Skeletal muscle satellite cell (primary cell): ENCODE measurements around the gene INAFM2.

ENCODE experiments used
- H3K27me3 ChIP-seq: 2 replicates; pipeline ENCODE4 v1.7.0; 2013; ENCODE audit warnings: low read length; ENCODE audit not compliant: control insufficient read depth, insufficient read depth
- H3K36me3 ChIP-seq: 2 replicates; pipeline ENCODE4 v1.7.0; 2013; ENCODE audit warnings: mild to moderate bottlenecking, control low read depth, low read length; ENCODE audit not compliant: insufficient read depth
- H3K4me1 ChIP-seq: 2 replicates; pipeline ENCODE4 v1.7.0; 2013; ENCODE audit warnings: low read length; ENCODE audit not compliant: control insufficient read depth, insufficient read depth
- H3K4me2 ChIP-seq: 2 replicates; pipeline ENCODE4 v1.7.0; 2013; ENCODE audit warnings: mild to moderate bottlenecking, low read length
- H3K4me3 ChIP-seq: 2 replicates; pipeline ENCODE4 v1.7.0; 2013; ENCODE audit warnings: low read length
- H3K9ac ChIP-seq: 2 replicates; pipeline ENCODE4 v1.7.0; 2013; ENCODE audit warnings: mild to moderate bottlenecking, low read depth, low read length, moderate library complexity
- H3K9me3 ChIP-seq: replicated peaks from 2 replicates; pipeline ENCODE4 v1.7.0; 2013; ENCODE audit warnings: mild to moderate bottlenecking, control low read depth, low read length

Gene INAFM2

DNA sequence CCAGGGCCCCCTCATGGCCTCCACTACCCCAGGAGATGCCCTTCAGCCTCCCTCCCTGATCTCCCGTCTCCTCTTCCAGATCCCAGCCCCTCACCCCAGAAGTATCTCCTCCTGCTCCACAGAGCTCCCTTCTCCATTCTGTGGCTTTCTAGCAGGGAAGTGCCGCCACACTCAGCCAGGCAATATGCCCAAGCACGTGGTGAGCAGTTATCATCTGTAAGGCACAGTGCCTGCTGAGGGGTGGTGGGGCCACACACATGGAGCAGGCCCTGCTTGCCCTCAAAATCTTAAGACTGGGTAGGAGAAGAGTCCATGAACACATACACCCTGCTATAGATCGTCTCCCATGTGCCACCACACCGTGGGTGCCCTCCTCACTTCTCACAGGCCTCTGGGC is 25.0 kb downstream of the INAFM2 start:
- Histone ChIP-seq H3K4me2 (no peak overlapping the region), H3K27me3 (peaks cover 22% of the 10 kb centered on the region), H3K9ac (no peak overlapping the region), H3K36me3 (no peaks in the 10 kb centered on the region), H3K9me3 (no peaks in the 10 kb centered on the region), H3K4me3 (no peak overlapping the region), H3K4me1 (peaks cover 10% of the 10 kb centered on the region)

DNA sequence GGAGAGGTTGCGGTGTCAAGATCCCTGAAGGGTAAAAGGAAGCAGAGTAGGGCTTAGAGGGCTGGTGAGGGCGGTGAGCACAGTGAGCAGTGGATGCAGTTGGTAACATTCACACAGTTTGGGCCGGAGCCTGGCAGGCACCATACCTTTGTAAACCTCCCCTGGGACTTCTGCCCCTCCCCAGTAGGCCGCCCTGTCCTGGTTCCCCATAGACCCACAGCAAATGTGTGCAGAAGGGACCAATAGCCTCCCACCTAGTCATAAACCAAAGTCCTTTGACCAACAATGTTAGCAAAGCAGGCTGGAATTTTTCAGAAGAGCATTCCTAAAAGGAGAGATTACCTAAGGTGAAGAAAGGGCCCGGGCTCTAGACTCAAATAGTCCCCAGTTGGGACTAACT is 25.7 kb downstream of the INAFM2 start:
- no peak overlapping the region for H3K4me2 ChIP-seq
- H3K9me3 ChIP-seq, result no peaks in the 10 kb centered on the region
- H3K4me1 ChIP-seq, result peaks cover 3% of the 10 kb centered on the region
- H3K27me3 ChIP-seq, result peaks cover 29% of the 10 kb centered on the region
- H3K4me3 ChIP-seq, result no peak overlapping the region
- H3K9ac ChIP-seq, result no peak overlapping the region
- no peaks in the 10 kb centered on the region for H3K36me3 ChIP-seq

DNA sequence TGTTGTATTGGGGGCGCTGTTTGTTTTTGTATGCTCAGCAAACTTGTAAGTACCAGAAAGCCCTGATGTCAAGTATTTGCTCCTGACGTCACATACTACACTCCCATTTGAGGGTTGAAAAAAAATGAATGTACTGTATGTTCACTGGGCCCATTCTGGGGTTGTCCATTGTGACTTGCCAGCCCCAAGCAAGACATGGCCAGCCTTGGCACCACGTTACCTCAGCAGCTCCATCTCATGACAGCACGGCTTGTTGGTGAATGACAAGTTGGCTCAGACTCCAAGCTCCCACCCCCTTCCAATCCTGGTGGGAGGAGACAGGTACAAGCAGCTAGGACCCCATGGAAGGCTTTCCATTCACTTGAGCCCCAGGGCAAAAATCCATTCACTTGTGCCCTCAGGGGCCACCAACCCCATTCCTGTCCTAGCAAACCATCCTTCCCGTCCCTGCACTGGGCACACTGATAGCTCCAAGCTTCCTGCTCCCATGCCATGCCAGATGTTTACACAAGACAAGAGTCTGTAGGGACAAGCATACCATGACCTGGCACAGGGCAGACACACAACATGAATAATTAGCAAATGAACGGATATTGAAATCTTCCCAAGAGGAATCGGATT is 28.9 kb downstream of the INAFM2 start:
- Histone ChIP-seq H3K27me3 (peaks cover 29% of the 10 kb centered on the region), H3K4me3 (no peak overlapping the region), H3K36me3 (no peaks in the 10 kb centered on the region), H3K9ac (no peak overlapping the region), H3K4me2 (no peak overlapping the region), H3K9me3 (no peaks in the 10 kb centered on the region), H3K4me1 (peaks cover 4% of the 10 kb centered on the region)

DNA sequence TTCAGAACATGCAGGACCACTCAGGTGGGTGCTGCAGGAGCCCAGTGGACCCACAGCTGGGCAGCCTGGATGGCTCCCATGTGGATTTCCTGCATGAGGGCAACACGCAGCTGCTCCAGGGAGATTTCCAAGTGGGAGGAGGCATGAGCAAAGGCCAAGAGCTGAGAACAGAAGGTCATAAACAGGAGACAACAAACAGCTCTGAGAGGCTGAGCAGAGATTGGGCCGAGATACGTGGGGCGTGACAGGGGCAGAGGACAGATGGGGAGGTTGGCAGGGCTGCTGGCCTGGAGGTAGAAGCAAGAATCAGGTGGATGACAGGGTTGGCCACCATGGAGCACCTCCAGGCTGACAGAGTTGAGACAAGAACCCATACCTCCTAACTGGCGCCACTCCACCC is 30.2 kb downstream of the INAFM2 start:
- H3K4me1 ChIP-seq, result peaks cover 8% of the 10 kb centered on the region
- H3K36me3 ChIP-seq, result no peaks in the 10 kb centered on the region
- H3K9ac ChIP-seq, result no peak overlapping the region
- H3K27me3 ChIP-seq, result peaks cover 30% of the 10 kb centered on the region
- H3K9me3 ChIP-seq, result no peaks in the 10 kb centered on the region
- no peak overlapping the region for H3K4me3 ChIP-seq
- H3K4me2 ChIP-seq, result no peak overlapping the region

DNA sequence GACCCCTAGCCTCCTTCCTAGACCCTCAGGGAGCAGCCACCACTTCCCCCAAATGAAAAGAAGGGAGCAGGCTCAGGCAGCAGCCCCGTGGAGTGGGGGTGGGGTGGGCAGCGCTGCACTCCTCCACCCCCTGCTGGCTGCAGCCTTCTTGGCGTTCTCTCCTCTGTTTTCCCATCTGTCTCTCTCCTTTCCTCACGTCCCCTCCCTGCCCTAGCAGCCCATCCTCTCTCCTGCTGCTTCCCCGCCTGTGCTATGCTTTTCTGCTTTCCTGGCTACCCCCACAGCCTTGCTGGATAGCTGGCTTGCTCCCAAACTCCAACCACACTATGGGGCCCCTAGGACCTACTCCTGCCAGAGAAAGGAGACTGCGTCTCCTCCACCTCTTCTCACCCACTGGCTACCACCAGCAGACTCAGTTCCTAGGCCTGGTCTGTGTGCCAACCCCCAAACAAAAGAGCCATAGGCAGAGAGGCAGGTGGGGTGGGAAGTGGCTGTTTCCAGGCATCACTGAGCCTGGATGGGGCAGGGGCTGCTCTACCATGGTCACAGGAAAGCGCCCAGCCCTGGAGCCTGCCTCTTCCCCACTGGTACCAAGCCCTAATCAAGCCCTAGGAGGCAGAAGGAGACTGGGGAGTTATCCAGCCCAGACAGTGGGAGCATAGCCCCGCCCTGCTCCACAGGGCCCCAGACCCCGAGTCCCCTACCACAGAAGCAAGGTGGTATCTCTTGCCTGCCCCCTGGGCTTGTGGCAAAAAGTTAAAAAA is 31.1 kb downstream of the INAFM2 start:
- Histone ChIP-seq H3K9me3 (no peaks in the 10 kb centered on the region), H3K36me3 (no peaks in the 10 kb centered on the region), H3K9ac (no peak overlapping the region), H3K4me1 (peaks cover 12% of the 10 kb centered on the region), H3K4me2 (no peak overlapping the region), H3K27me3 (peaks cover 39% of the 10 kb centered on the region), H3K4me3 (no peak overlapping the region)

DNA sequence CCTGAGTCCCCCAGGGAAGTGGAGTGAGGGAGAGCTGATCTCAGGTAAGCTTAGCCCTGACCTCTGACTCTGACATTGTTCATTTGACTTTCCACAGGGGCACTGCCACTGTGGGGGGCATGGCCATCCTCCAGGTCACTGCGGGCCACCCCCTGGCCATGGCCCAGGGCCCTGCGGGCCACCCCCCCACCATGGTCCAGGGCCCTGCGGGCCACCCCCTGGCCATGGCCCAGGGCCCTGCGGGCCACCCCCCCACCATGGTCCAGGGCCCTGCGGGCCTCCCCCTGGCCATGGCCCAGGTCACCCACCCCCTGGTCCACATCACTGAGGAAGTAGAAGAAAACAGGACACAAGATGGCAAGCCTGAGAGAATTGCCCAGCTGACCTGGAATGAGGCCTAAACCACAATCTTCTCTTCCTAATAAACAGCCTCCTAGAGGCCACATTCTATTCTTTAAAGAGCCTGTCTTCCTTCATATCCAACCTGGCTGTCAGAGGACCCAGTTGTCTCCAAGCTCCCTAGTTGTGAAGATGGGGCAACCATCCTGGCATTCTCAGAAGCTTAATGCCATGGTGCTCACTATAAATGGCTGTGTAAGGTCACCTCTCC is 32.6 kb downstream of the INAFM2 start:
- Histone ChIP-seq H3K9ac (no peak overlapping the region), H3K9me3 (no peaks in the 10 kb centered on the region), H3K4me3 (no peak overlapping the region), H3K27me3 (peaks cover 47% of the 10 kb centered on the region), H3K36me3 (no peaks in the 10 kb centered on the region), H3K4me2 (no peak overlapping the region), H3K4me1 (peaks cover 12% of the 10 kb centered on the region)

DNA sequence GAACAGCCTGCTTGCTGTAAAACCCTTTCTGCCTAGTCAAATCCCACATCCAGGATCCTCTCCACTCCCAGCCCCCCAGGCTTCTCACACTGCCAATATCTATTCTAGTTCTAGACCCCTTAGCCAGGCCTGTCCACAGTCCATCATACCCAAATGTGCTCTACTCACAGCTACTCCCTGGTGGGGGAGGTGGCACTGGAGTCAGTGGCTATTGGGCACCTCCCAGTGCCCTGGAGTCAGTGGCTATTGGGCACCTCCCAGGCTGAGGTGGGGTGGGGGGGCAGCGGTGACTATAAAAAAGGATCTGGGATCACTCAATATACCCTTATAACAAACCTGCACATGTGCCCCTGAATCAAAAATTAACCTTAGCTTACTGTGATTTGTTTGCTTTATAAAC is 33.8 kb downstream of the INAFM2 start:
- H3K9me3 ChIP-seq, result no peaks in the 10 kb centered on the region
- H3K27me3 ChIP-seq, result peaks cover 55% of the 10 kb centered on the region
- H3K4me3 ChIP-seq, result no peak overlapping the region
- H3K4me1 ChIP-seq, result peaks cover 12% of the 10 kb centered on the region
- no peak overlapping the region for H3K9ac ChIP-seq
- peak overlapping the region; percentile 84 for H3K4me2 ChIP-seq
- H3K36me3 ChIP-seq, result no peaks in the 10 kb centered on the region

DNA sequence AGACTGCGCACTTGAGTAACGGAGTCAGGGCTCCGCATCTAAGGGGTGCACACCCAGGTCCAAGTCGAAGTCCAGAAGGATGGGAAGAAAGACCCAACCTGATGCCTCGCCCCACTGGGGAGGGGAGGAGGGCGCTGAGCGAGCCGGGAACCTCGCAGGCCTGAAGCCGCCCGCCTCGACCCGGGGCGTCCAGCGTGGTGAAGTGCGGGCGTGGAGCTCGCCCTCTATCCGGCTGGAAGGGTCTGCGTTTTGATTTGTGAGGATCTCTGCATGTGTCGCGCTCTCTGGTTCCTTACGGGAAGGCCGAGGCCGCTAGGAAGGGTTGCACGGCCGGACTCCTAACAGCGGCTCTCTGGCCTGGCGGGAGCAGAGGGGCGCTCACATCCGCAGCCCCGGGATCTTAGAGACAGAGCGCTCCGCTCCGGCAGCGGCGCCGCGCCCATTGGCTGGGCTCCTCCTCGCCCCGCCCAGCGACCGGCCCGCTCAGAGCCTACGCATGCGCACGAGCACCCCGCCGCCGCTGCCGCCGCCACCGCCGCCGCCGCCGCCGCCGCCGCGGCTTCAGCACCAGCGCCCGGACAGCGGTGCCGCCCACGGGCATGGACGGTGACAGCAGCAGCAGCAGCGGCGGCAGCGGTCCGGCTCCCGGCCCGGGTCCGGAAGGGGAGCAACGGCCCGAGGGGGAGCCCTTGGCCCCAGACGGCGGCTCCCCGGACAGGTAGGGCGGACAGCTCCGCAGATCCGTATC is 34.4 kb downstream of the INAFM2 start, which contains the start of gene DISP2:
Gene DISP2, plus strand, starts transcription at position 497 of the 748 bp plus-strand sequence. Its CDS starts 103 bp downstream, at position 600.
- peak within 1 kb of the TSS; percentile 68 for H3K4me3 ChIP-seq
- H3K27me3 ChIP-seq, result peaks cover 50% of the 10 kb centered on the region
- no peak within 1 kb of the TSS for H3K9ac ChIP-seq
- H3K9me3 ChIP-seq, result no peaks in the 10 kb centered on the region
- H3K4me2 ChIP-seq, result peak within 1 kb of the TSS; percentile 92
- peaks cover 12% of the 10 kb centered on the region for H3K4me1 ChIP-seq
- H3K36me3 ChIP-seq, result no peaks in the 10 kb centered on the region

DNA sequence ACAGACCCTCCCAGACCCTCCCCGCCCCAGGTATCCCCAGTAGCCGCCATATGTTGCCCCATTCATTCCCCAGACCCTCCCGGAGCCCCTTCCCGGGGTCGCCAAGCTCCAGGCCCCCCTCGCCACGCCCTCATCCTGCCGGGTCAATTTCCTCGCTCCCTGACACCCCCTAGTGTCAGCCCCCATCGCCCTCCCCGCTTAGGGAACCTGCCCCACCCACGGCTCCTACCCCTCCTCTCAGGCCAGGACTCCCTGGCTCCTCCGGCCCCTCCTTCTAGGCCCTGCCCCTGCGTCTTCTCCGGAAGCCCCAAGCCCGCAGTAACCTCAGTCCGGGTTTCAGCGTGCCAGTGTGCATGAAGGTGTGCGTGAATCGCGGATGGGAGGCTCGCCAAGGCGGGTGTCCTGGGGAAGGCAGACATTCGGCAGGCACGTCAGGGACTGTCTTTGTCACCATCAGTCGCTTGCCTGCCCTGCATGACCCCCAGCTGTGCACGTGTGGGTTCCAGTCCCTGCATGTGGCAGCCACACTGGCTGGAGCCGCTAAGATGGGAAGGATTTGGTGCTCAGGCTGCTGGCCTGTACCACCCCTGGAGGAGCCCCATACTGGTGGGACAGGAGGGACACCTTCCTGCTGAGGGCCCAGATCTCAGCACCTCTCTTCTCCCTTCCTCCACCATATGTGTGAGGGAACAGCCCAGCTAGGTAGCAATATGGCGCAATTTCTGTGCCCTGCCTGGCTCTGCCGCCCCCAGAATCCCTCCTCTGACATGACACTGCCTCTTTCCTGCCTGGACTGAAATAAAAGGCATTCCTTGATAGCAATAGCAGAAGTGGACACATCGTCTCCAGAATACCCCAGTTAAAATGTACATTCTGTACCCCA is 35.2 kb downstream of the INAFM2 start:
- H3K4me2 ChIP-seq, result peak overlapping the region; percentile 92
- no peaks in the 10 kb centered on the region for H3K36me3 ChIP-seq
- no peak overlapping the region for H3K9ac ChIP-seq
- peak overlapping the region; percentile 63 for H3K4me3 ChIP-seq
- peaks cover 41% of the 10 kb centered on the region for H3K27me3 ChIP-seq
- peaks cover 12% of the 10 kb centered on the region for H3K4me1 ChIP-seq
- H3K9me3 ChIP-seq, result no peaks in the 10 kb centered on the region

DNA sequence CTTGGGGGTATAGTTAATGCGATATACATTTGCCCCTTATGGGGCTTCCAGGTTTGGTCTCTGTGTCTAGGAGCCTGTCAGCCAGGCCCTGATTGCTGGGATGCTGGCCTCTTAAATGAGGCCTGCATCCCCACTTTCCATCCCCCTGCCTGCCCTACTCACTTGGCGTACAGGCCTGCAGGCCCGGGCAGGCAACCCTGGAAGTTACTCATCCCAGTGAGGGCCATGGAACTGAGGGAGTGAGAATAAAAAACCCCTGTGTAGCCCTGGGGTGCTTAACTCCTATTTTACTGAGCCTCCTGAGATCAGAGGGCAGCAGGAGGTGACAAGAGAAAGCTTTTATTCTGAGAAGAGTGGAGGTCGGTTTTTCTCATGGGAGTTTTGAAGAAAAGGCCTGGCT is 36.5 kb downstream of the INAFM2 start:
- H3K9ac ChIP-seq, result no peak overlapping the region
- peaks cover 8% of the 10 kb centered on the region for H3K4me1 ChIP-seq
- H3K36me3 ChIP-seq, result no peaks in the 10 kb centered on the region
- peaks cover 37% of the 10 kb centered on the region for H3K27me3 ChIP-seq
- no peak overlapping the region for H3K4me2 ChIP-seq
- no peak overlapping the region for H3K4me3 ChIP-seq
- H3K9me3 ChIP-seq, result no peaks in the 10 kb centered on the region
